ENCODE measurements around the gene SHMT2.

The SHMT2 gene

DNA sequence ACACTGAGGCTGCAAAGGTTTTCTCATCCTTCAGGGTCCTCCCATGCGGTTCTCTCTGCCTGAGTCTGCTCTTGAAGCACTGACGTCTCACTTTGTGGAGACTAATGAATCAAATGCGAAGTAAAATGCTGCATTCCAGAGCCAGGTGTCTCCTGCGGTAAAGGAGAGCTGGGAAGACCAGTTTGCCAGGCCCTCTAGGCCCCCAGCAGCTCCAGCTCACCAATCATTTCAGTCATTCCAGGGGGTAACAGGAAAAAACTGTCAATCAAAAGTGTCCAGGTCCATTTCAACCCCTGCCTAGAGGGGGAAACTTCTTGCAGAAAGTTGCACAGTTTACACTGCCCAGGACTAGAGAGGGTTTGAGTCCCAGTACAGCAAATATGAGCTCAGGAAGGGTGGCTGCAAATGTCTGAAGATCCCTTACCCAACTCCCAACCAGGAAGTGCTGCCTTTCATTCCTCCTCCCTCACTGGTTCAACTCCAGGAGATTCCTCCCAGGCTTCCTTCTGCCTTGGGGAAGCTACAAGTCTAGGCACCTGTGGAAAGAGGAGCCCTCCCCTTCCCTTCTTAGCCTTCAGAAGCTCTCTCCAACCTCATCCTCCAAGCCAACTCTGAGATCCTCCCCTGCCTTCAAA, 15.6 kb upstream of the SHMT2 start:
- no peak for DNase-seq (ENCODE audit: low read depth in 3 of 3, low spot score in 1 of 3)

DNA sequence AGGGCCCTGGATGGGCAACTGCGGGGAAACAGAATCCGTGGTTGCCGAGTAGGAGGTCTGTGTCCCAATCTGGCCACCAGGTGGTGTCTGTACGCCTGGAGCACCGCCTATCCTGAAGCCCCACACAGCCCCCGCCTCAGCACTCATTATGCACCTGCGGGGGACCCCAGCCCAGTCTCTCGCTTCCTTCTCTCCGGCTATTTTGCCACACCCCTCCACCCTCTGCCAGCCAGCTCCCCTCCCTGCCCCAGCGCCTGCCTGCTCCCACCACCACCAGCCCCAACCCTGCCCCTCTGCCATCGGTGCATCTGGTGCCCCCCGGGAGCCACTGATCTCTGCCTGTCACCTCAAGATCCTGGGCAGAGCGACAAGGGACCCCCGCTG, 15.1 kb upstream of the SHMT2 start:
- peak; percentile 18 to 47 (median 46) for DNase-seq (ENCODE audit: low read depth in 3 of 3, low spot score in 1 of 3)

DNA sequence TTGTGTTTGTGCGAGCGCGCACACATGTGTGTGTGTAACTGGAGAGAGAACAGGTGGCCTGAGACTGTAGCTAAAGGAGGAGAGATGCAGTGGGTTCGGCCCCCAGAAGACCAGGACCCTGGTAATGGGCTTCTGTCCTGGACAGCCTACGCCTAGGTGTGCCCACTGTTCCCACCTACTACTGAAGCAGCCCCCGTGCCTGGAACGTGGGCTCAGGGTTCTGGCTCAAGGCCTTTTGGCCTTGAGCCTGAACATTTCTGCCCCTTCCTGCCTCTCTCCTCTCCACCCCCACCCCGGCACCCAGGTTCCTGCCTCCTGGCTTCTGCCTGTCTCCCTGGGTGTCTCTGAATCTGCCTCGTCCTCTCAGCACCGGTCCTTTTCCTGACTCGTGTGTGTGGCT, 14.4 kb upstream of the SHMT2 start:
- DNase-seq (ENCODE audit: low read depth in 3 of 3, low spot score in 1 of 3): no peak

DNA sequence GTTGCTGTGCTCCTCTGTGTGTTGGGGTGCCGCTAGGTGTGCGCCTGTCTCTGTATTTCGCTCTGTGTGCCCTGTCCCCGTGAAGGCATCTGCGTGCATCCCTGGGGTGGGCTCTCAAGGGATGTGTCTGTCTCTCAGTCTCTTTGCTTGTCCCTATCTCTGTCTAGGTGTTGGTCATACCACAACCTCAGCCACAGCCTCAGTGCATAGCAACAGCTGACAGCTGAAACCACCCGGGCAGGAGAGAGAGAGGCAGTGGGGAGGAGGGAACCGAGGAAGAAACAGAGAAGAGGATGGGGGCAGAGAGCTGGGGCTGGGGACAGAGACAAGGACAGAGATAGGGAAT, 13.9 kb upstream of the SHMT2 start:
- no peak for DNase-seq (ENCODE audit: low read depth in 3 of 3, low spot score in 1 of 3)

DNA sequence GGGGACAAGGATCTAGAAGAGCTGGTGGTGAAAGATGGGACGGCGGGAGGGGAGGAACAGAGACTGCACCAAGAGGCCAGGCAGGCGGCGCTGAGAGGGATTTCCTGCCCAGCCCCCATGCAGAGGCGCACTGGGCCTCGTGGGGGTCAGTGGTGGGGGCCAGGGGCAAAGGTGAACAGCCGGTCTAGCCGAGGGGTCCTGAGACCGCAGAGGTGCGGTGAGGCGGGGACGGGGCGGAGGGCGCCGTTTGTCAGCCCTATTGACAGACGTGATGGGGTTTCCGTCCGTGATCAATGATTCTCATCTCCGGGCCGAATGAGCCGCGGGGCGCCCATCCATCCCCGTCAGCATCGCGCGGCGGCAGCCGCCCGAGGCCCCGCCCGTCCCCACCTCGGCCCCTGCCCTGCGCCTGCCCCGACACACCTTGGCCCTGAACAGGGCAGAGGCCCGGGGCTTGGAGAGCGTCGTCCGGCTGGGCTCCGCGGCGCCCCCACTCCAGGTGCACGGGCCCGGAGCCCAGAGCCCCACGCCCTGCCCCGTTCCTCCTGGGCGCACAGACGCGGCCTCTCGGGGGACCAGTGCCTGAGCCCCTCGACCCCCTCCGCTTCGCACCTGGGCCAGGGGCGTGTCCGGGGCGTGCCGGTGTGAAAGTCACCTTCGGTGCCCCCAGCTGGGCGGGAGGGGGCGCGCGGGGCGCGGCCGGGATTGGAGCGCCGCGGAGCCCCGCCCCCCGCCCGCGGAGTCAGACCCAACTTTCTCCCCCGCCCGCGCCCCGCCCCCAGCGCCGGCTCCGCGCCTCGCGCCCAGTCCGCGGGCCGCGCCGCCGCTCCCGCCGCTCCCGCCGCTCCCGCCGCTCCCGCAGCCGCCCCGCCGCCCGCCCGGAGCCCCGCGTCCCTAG, 13.2 kb upstream of the SHMT2 start, which contains the start of gene NXPH4:
Gene NXPH4 (plus strand): TSS at position 781 of the 898 bp plus-strand sequence. CDS start 176 bp downstream, outside the sequence.
- peak in 1 of 3 donors; percentile 54 for DNase-seq (ENCODE audit: low read depth in 3 of 3, low spot score in 1 of 3)

DNA sequence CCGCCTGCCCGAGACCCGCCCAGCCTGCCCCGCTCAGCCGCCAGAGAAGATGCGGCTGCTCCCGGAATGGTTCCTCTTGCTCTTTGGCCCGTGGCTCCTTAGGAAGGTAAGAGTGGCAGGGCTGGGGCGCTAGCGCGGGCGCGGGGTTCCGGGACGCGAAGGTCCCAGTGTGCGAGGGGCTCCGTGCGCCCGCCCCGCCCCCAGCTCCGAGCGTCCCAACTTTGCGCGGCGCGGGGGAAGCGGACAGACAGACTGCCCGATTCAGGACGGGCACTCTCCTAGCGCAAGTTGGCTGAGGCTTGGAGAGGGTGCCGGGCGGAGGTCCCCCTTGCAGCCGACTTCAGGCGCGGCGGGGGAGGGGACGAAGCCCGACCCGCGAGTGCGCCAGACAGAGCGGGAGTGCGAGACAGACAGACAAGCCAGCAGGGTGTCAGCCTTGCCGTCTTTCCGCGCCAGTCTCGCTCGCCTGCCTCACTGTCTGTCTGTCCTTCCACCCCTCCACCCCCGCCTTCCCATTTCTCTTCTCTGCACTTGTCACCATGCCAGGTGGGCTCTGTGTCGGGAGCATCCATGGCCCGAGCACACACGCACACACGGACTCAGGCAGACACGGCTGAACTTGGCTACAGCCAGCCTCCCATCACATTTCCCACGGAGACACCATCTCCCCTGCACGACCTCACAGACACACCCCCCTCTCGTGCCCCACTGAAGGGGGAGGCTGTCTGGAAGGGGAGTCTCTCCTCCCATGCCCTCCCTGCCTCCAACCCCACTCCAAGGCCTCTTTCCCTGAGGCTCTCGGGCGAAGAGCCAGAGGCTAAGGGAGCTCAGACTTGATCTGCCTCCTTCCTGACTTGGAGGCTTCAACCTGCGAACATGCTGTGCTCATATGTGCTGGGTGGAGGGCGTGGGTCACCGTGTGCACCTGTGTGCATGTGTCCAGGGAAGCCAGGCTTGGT, 12.3 kb upstream of the SHMT2 start:
- no peak for DNase-seq (ENCODE audit: low read depth in 3 of 3, low spot score in 1 of 3)

DNA sequence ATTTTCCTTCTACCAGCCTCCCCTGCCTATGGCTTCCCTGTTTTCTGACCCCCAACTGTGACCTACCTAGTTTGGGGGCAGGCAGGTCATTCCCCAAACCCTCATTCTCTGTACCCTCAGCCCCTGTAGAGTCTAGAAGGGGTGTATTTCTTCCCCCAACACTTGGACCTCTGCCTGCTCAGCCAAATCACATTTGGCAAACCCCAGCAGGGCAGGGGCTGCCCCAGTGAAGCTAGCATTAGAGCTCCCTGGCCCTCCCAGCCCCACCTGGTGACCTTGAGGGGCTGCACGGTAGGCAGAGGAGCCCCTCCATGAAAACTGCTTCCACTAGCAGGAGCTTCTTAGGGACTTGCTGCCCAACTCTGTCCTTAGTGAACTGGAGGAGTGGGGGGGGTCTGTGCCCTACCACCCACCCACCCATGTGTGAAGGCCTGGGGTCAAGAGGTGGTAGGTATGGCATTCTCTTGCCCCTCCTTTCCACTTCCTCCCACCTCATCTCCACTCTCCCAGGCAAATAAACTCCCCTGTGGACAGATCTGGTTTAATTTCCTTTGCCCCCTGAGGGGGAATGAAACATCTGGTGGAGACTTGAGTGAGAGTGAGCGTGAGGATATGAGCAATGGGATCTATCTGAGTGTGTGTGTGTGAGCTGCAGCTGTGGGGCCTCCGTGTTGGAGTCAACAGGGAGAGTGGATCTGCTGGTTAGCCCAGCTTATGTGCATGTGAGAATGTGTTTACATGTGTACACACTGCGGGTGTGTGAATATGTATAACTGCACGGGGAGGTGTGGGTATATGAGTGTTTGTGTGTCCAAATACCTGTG, 11.3 kb upstream of the SHMT2 start:
- DNase-seq (ENCODE audit: low read depth in 3 of 3, low spot score in 1 of 3): no peak

DNA sequence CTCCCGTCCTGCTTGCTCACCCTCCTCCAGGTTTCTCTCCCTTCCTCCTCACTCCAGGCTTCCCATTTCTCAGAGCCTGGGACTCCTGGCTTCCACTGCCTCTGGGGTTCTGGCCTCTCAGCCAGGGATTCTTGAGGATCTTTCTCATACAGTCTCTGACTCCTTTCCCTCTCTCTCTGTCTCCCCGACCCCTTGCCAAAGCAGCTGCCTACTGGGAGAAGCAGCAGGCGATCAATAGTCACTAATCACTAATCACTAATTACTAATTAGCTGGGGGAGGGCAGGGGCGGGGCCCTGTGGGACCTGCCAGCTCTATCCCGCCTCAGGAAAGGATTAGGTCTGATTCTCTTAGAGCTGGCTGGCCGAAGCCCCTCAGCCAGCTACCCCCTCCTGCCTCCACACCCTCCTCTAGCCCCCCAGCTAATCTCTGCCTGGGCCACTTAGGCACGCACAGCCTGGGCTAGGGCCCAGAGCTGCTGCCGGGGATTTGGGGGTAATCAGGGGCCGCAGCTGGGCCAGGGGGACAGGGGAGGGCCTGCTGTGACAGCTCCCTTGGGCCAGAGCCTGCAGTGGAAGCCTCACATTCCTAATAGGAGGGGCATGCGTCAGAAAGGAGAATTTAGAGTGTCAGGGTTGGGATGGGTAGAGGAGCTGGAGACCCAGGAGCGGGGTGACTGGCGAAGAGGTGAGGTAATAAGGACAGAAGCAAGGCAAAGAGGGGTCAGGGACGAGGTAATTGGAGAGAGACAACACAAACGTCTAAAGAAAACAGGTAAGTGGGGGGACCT, 10.1 kb upstream of the SHMT2 start:
- DNase-seq (ENCODE audit: low read depth in 3 of 3, low spot score in 1 of 3): no peak

DNA sequence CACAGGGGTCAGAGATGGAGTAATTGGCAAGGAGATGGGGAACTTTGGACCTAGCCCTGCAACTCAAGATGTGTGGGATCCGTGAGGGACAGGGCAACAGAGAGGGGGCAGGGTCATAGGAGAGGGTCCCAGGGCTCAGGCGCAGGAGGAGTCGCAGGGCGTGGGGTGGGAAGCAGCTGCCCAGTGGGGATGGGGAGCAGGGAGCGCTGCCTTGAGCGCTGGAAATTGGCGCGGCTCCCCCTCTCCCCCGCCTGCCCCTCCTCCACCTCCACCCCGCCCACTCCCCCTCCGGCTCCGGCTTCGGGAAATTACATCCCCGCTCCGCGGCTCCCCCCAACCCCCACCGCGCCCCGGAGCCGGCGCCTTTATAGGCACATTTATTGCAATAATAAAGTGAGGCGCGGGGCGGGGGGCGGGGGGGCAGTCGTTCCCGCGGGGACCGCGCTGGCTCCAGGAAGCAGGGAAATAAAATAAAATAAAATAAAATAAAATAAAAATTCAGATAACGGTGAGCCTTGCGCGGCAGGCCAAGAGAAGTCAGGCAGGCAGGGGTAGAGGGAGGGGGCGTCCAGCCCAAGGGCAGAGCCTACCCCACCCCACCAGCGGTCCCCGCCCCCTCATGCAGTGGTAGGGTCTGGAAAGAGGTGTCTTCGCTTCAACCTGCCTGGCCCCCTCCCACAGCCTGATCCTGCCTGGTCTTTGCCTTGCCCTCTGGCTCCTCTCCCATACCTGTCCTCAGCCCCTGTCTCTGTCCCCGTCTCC, 9.3 kb upstream of the SHMT2 start:
- no peak for DNase-seq (ENCODE audit: low read depth in 3 of 3, low spot score in 1 of 3)

DNA sequence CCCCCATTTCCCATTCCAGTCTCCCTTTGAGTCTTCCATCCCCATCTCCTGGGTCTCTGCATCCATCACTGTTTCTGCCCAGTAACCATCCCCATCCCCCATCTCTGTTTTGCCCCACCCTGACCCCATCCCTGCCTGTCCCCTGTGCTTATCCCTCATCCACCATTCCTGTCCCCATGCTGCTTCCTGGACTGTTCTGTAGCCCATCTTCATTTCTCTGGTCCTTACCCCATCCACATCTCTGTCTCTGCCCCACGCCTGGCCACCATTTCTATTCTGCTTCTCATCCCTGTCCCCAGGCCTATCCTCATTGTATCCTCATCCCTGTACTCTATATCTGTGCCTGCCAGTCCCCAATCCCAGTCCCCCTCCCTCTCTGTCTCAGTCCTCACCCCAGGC, 8.7 kb upstream of the SHMT2 start:
- no peak for DNase-seq (ENCODE audit: low read depth in 3 of 3, low spot score in 1 of 3)

DNA sequence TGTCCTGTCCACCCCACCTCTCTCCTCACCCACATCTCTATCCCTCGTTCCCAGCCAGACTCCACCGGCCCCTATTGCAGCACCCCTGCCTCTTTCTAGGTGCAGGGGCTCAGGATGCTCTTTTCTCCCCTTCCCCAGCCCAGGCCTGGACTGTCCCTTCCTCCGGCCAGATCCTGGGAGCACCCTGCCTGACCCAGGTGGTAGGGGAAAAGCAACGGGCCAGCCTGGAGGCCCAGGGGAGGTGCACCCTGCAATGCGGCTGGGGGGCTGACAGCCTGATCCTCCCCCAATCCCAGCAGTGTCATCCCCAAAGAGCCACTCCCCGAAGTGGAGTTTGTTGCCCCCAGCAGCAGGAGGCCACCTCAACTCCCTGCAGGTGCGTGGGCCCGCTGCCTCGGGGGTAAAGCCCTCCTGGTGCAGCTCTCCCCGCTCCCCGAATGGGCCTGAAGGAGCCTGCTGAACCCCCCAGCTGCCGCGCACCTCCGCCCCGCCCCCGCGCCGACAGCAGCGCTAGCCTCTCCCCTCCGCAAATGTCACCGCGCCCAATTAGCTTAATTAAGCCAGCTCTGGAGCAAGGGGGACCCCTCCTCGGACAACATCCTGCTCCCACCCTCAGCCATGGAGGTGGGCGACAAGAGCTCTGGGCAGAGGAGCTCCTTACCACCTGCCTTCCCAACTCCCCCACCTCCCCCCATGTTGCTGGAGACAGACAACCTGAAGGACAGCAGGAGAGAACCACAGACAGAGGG, 8.2 kb upstream of the SHMT2 start:
- DNase-seq (ENCODE audit: low read depth in 3 of 3, low spot score in 1 of 3): no peak

DNA sequence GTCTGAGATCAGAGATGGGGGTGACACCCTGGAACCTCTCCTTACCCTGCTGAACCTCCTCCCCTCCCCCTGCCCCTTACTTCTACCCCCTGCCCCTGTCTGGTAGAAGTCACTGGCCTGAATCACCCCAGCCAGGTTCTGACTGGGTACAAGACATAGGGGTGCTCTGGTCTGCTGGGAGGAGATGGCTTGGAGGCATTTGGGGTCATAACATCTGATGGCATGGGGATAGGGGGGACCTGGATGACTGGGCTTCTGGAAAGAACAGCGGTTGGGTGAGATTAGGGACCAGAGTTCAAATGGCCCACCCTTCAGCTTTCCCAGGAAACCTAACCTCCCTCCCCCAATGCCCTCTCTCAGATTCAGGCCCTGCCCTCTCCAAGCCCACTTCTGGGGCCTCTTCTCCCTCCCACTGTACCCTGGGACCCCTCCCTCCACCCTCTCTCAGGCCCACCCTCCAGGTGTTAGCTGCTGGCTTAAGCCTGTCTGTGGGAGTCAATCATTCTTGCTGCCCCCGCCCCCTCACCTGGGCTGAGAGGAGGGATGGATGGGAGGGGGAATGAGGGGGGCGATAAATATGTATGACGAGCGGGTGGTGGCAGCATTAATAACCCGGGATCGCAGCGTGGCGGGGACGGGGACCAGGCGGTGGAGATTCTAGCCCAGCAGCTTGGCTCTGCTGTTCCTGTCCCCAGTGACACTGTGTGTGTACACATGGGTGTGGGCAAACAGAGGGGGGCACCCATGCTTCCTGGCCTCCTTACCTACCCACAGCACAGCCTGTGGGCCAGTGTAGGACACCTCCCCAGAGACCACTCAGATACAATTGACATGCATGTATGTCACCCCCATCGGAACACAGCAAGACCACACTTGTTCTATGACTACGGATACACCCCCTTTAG, 7.0 kb upstream of the SHMT2 start:
- no peak for DNase-seq (ENCODE audit: low read depth in 3 of 3, low spot score in 1 of 3)

DNA sequence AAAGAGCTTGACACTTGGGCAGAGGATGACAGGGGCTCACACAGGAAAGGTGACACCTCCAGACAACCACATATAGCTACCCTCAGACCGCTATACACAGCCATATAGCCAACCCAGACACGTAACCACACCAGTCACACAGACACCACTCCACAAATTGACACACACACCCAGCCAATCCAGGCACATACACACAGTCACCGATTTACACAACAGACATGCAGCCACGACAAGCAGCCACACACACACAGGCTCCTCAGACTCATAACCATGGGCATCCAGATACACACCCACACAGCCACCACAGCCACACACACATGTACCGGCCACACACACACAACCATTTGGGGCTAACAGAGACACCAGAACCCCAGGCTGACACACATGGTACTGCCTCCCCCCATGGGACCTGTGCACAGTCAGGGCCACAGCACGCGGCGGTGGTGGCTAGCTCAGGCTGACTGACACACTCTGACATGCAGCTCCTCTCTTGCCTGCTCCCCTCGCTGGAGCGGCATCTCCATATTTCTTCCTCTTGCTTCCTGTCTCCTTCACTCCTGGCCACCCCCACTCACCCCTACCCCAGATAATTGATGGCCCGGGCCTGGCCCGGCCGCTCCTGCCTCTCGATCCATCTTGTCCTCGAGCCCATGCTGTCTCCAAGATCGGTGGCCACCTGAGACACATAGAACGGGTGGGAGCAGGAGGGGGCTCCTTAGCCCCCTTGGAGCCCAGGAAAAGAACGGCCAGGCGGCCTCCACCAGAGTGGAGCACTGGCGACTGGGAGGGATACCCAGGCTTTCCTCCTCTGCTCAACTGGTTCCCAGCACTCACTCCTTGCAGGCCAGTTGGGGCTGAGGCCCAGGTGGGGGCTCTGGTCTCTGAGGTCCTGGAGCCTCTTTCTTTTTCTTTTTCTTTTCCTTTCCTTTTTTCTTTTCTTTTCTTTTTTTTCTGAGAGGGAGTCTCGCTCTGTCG, 6.0 kb upstream of the SHMT2 start:
- no peak for DNase-seq (ENCODE audit: low read depth in 3 of 3, low spot score in 1 of 3)

DNA sequence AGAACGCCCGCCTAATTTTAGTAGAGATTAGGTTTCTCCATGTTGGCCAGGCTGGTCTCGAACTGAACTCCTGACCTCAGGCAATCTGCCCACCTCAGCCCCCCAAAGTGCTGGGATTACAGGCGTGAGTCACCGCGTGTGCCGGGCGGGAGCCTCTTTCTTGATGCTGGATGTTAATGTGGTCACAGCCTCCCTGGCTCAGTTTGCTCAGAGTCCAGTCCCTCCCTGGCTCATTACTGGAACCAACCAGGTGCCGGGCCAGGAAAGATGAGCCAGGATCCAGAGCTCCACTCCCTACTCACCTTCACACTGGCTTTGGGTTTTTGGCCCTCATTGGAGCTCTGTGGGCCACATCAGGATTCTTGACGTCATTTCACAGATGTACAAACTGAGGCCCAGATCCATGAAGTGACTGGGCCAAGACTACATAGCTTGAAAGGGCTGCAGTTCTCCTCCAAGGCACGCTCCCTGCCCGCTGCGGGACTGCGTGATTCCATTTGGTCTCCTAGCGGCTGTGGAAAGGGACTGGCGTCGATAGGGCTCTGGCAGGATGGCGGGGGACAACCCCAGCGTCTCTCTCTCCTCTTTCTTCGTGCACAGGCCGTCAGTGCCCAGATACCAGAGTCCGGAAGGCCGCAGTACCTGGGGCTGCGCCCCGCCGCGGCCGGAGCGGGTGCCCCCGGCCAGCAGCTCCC, 5.1 kb upstream of the SHMT2 start:
- DNase-seq (ENCODE audit: low read depth in 3 of 3, low spot score in 1 of 3): no peak

DNA sequence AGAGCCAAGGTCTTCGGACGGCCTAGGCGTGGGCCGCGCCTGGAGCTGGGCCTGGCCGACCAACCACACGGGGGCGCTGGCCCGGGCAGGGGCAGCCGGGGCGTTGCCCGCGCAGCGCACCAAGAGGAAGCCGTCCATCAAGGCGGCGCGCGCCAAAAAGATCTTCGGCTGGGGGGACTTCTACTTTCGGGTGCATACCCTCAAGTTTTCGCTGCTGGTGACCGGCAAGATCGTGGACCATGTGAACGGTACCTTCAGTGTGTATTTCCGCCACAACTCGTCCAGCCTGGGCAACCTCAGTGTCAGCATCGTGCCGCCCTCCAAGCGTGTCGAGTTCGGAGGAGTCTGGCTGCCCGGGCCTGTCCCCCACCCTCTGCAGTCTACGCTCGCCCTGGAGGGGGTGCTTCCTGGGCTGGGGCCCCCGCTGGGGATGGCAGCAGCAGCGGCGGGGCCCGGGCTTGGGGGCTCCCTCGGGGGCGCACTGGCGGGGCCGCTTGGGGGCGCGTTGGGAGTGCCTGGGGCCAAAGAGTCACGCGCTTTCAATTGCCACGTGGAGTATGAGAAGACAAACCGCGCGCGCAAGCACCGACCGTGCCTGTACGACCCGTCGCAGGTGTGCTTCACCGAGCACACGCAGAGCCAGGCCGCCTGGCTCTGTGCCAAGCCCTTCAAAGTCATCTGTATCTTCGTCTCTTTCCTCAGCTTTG, 4.4 kb upstream of the SHMT2 start:
- DNase-seq (ENCODE audit: low read depth in 3 of 3, low spot score in 1 of 3): no peak

Measured in stimulated activated CD4-positive, alpha-beta T cell treated with anti-CD3 and anti-CD28 coated beads, TNF-alpha, amount 100 ng/mL, for 1 hour (primary cell).